GM10248 (cell line): ENCODE data around the gene SEMA4C.

Experiments
- CTCF ChIA-PET: fragments of 300-600 bp; sonication (Branson Sonifier 250); formaldehyde crosslinking; extraction: SDS; loops from one replicate; lab custom pipeline; 2021; ENCODE audit warnings: antibody characterized with exemption; lab: Yijun Ruan, JAX
- POLR2A ChIA-PET: fragments of 350-650 bp; sonication (Branson Sonifier 250); formaldehyde crosslinking; extraction: SDS; loops from one replicate; lab custom pipeline; 2020; ENCODE audit warnings: antibody characterized with exemption; lab: Yijun Ruan, JAX
- DNase-seq: peaks from one replicate; pipeline ENCODE4 v3.0.0; 2012; ENCODE audit errors: extremely low spot score
- TF ChIP-seq, protein P1 (sequence below): IDR thresholded peaks from 2 replicates; pipeline ENCODE4 v1.5.1; 2012; ENCODE audit warnings: mild to moderate bottlenecking, low read depth; ENCODE audit errors: extremely low read depth, missing control alignments, control extremely low read depth

Gene SEMA4C

DNA sequence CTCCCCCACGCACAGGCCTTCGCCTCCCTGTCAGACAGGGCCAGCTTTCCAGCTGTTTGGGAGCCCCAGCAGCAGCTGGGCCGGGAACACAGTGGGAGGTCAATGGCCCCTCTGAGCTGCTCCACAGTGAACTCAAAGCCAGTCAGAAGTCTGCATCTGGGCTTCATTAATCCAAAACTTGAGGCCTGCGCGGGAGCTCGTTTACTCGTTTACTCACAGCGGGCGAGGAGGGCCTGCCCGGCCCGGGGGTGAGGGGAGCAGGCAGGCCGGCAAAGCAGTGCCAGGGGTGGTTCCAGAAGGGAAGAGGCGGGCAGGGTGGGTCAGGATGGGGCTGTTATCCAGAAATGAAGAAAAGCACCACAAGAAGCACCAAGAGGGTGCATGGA, 36.8 kb upstream of the SEMA4C start:
- DNase-seq: no peak
- TF ChIP-seq, protein P1, sequence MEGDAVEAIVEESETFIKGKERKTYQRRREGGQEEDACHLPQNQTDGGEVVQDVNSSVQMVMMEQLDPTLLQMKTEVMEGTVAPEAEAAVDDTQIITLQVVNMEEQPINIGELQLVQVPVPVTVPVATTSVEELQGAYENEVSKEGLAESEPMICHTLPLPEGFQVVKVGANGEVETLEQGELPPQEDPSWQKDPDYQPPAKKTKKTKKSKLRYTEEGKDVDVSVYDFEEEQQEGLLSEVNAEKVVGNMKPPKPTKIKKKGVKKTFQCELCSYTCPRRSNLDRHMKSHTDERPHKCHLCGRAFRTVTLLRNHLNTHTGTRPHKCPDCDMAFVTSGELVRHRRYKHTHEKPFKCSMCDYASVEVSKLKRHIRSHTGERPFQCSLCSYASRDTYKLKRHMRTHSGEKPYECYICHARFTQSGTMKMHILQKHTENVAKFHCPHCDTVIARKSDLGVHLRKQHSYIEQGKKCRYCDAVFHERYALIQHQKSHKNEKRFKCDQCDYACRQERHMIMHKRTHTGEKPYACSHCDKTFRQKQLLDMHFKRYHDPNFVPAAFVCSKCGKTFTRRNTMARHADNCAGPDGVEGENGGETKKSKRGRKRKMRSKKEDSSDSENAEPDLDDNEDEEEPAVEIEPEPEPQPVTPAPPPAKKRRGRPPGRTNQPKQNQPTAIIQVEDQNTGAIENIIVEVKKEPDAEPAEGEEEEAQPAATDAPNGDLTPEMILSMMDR: no peak
- ChIA-PET CTCF (no interaction called here), POLR2A (no interaction called here)

DNA sequence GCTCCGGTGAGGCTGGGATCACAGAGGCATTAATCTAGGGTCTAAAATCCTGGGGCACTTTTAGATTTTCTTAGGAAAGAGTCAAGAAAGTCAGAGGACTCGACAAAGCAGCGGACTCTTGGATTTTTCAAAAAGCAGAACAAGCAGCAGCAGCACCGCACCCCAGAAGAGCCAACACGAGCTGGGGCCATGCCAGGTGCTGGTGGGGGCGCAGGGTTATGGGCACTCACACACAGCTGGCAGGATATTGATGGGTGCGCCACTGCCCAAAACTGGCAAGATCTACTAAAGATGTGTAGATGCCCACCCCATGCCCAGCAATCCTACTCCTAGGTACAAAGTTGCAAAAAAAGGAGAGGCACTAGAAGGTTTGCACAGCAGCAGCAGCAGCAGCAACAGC, 33.9 kb upstream of the SEMA4C start:
- POLR2A ChIA-PET: no interaction called here
- TF ChIP-seq, protein P1: no peak
- no peak for DNase-seq
- CTCF ChIA-PET: interaction anchor here (1.3 to 1.4 kb wide), 2 partner anchors 14 to 46 kb away, joined by 3 read pairs; no protein-coding TSS in a partner anchor

DNA sequence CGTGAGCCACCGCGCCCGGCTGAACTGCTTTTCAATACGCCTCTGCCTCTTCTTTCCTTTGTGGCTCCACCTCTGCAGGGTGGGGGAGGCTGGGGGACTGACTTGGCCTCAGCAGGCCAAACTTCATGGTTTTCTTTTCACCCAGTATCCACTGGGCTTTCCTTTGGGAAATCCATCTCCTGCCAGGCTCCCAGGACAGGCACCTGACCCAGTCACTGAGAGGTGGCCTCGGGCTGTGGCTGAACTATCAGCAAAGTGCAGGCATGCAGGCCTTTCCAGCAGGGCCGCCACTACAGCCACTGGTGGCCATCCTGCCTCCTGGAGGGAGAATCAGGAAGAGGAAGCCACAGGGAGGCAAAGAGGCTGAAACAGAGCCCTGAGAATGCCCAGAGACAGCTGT, 33.4 kb upstream of the SEMA4C start:
- DNase-seq: no peak
- ChIA-PET POLR2A (no interaction called here), CTCF (interaction anchor here (1.3 to 1.4 kb wide), 2 partner anchors 14 to 46 kb away, joined by 3 read pairs; no protein-coding TSS in a partner anchor)
- TF ChIP-seq, protein P1: no peak

DNA sequence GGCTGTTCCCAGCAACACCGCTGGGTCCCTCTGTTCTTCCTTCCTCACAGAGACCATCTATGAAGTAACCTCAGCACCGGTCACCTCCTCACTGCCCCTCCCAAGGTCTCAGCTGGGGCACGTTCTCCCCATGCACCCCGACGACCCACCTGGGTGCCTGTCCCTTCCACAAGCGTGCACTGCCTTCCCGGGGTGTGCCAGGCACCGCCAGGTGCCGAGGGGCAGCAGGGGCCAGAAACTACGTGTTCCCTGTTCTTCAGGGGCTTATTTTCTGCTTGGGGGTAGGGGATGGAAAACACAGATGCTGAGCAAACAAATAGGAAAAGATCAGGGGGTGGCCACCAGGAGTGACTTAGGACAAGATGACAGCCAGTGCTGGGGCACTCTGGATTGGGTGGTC, 30.4 kb upstream of the SEMA4C start:
- CTCF ChIA-PET: interaction anchor here (1.0 to 2.2 kb wide), 4 partner anchors 11 to 51 kb away, joined by 3 to 8 read pairs (median 3); partner anchors contain the start of gene ANKRD39
- POLR2A ChIA-PET: no interaction called here
- TF ChIP-seq, protein P1: no peak
- DNase-seq: no peak

DNA sequence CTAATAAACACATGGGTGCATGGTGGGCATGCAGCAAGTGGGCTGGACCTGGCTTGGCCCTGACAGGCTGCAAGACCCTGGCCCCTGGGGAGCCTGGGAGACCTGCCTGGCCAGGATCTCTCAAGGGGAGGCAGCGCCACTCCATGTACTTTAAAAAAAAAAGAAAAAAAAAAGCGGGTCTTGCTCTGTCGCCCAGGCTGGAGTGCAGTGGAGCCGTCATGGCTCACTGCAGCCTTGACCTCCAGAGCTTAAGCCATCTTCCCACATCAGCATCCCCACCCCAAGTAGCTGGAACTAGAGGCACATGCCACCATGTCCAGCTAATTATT, 29.5 kb upstream of the SEMA4C start:
- CTCF ChIA-PET: interaction anchor here (1.0 to 2.2 kb wide), 4 partner anchors 11 to 42 kb away, joined by 3 to 8 read pairs (median 3); partner anchors contain the start of gene ANKRD39
- POLR2A ChIA-PET: no interaction called here
- DNase-seq: no peak
- TF ChIP-seq, protein P1: no peak

DNA sequence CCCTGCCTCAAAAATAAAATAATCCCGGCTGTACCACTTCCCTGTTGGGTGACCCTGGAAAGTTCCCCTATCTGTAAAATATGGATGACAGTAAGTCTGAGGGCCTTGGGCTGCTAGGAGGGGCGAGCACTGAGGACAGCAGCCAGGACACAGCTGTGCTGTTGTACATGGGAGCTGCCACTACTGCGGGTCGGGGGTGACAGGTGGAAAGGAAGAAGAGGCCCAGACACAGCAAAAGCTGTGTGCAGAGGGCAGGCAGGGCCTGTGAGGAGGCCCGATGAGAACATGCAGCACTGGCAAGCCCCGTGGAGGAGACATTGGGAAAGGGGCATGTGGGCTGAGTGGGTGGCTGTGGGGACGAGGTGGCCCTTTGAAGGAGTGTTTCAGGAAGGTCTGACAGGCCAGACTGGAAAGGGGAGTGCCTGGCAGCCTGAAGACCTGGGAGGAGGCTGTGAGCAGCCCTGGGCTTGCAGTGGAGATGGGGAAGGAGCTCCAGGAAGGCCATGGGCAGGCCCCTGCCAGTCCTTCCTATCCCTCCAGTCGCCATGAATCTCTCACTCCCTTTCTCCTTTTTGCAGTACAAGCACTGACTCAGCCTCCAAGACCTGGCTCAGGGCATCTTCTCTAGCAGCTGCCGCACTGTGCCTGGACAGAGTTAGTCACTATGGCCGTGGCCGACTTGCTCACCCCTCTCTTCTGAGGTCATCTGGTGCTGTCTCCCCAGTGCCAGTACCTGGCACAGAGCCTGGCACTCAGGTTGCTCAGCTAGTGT, 28.9 kb upstream of the SEMA4C start:
- CTCF ChIA-PET: interaction anchor here (1.0 to 1.3 kb wide), 3 partner anchors 10 to 25 kb away, joined by 3 read pairs; no protein-coding TSS in a partner anchor
- POLR2A ChIA-PET: no interaction called here
- TF ChIP-seq, protein P1: no peak

More for the DNA sequence above, 28.9 kb upstream of the SEMA4C start:
- DNase-seq: no peak
